Panc1 (cell line): ENCODE measurements around the gene ZCCHC14. TPM values are rescaled to one million over a fixed set of nuclear protein-coding genes. Genes with fewer than 3 reads are reported as not detected.

Source experiments
- ATAC-seq: fragments of 200-7000 bp; cut with Tn5 transposase; 2 replicates; pipeline ENCODE4 v1.9.1; 2020; ENCODE audit warnings: mild to moderate bottlenecking, moderate library complexity
- BruUV-seq: library from RNA; stranded (reverse); fragments of 400-500 nt; replicated peaks from 2 replicates; lab custom pipeline; 2021; lab: Mats Ljungman, UMichigan
- CTCF ChIA-PET: fragments of 300-600 bp; sonication (Branson Sonifier 250); formaldehyde crosslinking; loops from one replicate; lab custom pipeline; 2022; ENCODE audit warnings: antibody characterized with exemption; lab: Charles Lee
- POLR2A ChIA-PET: fragments of 300-600 bp; sonication (Branson Sonifier 250); formaldehyde crosslinking; loops from one replicate; lab custom pipeline; 2022; ENCODE audit warnings: antibody characterized with exemption; lab: Charles Lee
- DNase-seq: peaks from one replicate; pipeline ENCODE4 v3.0.0-alpha.2; 2010; ENCODE audit warnings: low read depth, low spot score
- H3K27ac ChIP-seq: 2 replicates; pipeline ENCODE4 v1.5.1; 2011; ENCODE audit warnings: mild to moderate bottlenecking, low read length, inconsistent platforms
- H3K27me3 ChIP-seq: fragments of 200-500 bp; sonication (Bioruptor generic); 2 replicates; pipeline ENCODE4 v1.6.0; 2014; ENCODE audit warnings: low read length, inconsistent platforms; ENCODE audit not compliant: control insufficient read depth, insufficient read depth
- H3K36me3 ChIP-seq: fragments of 200-500 bp; sonication (Bioruptor generic); 2 replicates; pipeline ENCODE4 v1.5.1; 2014; ENCODE audit warnings: inconsistent platforms, mild to moderate bottlenecking, low read length, moderate library complexity; ENCODE audit not compliant: control insufficient read depth, insufficient read depth
- H3K4me1 ChIP-seq: 2 replicates; pipeline ENCODE4 v1.5.1; 2011; ENCODE audit warnings: inconsistent platforms, mild to moderate bottlenecking, low read length, moderate library complexity; ENCODE audit not compliant: control insufficient read depth, insufficient read depth
- H3K4me3 ChIP-seq, 2 experiments: 2 replicates each; pipeline ENCODE4 v1.5.1; 2011 to 2012; ENCODE audit warnings: low read depth in 2 of 2, low read length in 2 of 2, mild to moderate bottlenecking in 2 of 2, inconsistent platforms in 1 of 2, moderate library complexity in 1 of 2
- H3K9me3 ChIP-seq: fragments of 200-500 bp; sonication (Bioruptor generic); 2 replicates; pipeline ENCODE4 v1.5.1; 2014; ENCODE audit warnings: low read depth, mild to moderate bottlenecking, inconsistent platforms, low read length, moderate library complexity; ENCODE audit not compliant: control insufficient read depth, insufficient read depth
- CTCF ChIP-seq: fragments of 450-650 bp; IDR thresholded peaks from 2 replicates; pipeline ENCODE4 v1.5.1; 2017; ENCODE audit warnings: mild to moderate bottlenecking
- POLR2AphosphoS5 ChIP-seq: IDR thresholded peaks from 2 replicates; pipeline ENCODE4 v1.6.1; 2012; ENCODE audit warnings: mild to moderate bottlenecking, low read depth, low read length, moderate library complexity
- REST ChIP-seq, 2 experiments: IDR thresholded peaks; 2 replicates each; pipeline ENCODE4 v1.6.1; 2011 to 2012; ENCODE audit warnings: low read depth in 2 of 2, control low read depth in 1 of 2, low read length in 1 of 2, mild to moderate bottlenecking in 1 of 2, moderate library complexity in 1 of 2; ENCODE audit not compliant: insufficient read depth in 1 of 2
- SIN3A ChIP-seq: IDR thresholded peaks from 2 replicates; pipeline ENCODE4 v1.6.1; 2012; ENCODE audit warnings: low read depth, mild to moderate bottlenecking, low read length, moderate library complexity, borderline replicate concordance; ENCODE audit not compliant: insufficient read depth
- TCF7L2 ChIP-seq: IDR thresholded peaks from 2 replicates; pipeline ENCODE4 v1.6.1; 2011; ENCODE audit warnings: mild to moderate bottlenecking, low read depth, low read length, inconsistent platforms
- in situ Hi-C: cut with HindIII; loops from 2 replicates; pipeline ENCODE4 v1.10.0; 2016; ENCODE audit warnings: low sequenced_read_pairs, low pct_unique_long_range_greater_than_20kb
- intact Hi-C: fragments of 100-400 bp; cut with micrococcal nuclease; formaldehyde crosslinking; loops from one replicate; pipeline ENCODE4 v1.10.0; 2022; ENCODE audit not compliant: unreplicated experiment
- total RNA-seq: library from RNA; stranded (reverse); gene quantifications from one replicate; pipeline ENCODE4 v1.2.1, GENCODE V29; 2021; ENCODE audit not compliant: unreplicated experiment

The ZCCHC14 gene
- total RNA-seq, 1 experiment from 2014 or later = 35.0 TPM

- peaks cover 38% of the 10 kb centered on the region for H3K4me1 ChIP-seq
- no TSS peak for BruUV-seq
- H3K36me3 ChIP-seq = no peaks in the 10 kb centered on the region
- ATAC-seq (peak; percentile 47; the same call in 1 of the 2 replicates), DNase-seq (no peak)
- ChIA-PET CTCF (interaction anchor here (0.6 kb wide), 1 partner anchor 130 kb away, joined by 3 read pairs; no protein-coding TSS in a partner anchor), POLR2A (no interaction called here)
- peak overlapping the region; percentile 82 for H3K27ac ChIP-seq
- no peaks in the 10 kb centered on the region for H3K9me3 ChIP-seq
- intact Hi-C loops (no loop called here), in situ Hi-C loops (no loop called here)
- peak overlapping the region in 1 of 2 experiments; percentile 24; a peak in 2 of 4 replicates for H3K4me3 ChIP-seq
- TF ChIP-seq TCF7L2 = no peak
- no peak for TF ChIP-seq POLR2AphosphoS5
- TF ChIP-seq CTCF = no peak
- TF ChIP-seq REST (IDR thresholded peaks at IDR 0.05; ENCODE audit: insufficient read depth in 1 of 2, low read depth in 2 of 2, low read length in 1 of 2) = no peak
- no peak for TF ChIP-seq SIN3A
- H3K27me3 ChIP-seq = no peaks in the 10 kb centered on the region
Measured at GRCh38 chr16:87465306-87465705, 27.5 kb downstream of the ZCCHC14 start.

GRCh38 chr16:87464691-87465300 is 28.0 kb downstream of the ZCCHC14 start:
- peak; percentile 62 for ATAC-seq

More at GRCh38 chr16:87464691-87465300, 28.0 kb downstream of the ZCCHC14 start:
- peak overlapping the region; percentile 82 for H3K27ac ChIP-seq
- no peak for TF ChIP-seq REST (IDR thresholded peaks at IDR 0.05; ENCODE audit: insufficient read depth in 1 of 2, low read depth in 2 of 2, low read length in 1 of 2)
- no peak for TF ChIP-seq SIN3A
- no peak for TF ChIP-seq POLR2AphosphoS5
- TF ChIP-seq CTCF = no peak
- H3K27me3 ChIP-seq = no peaks in the 10 kb centered on the region
- ChIA-PET POLR2A (no interaction called here), CTCF (interaction anchor here (0.6 kb wide), 2 partner anchors 130 to 904 kb away, joined by 3 read pairs; no protein-coding TSS in a partner anchor)
- no peaks in the 10 kb centered on the region; the same call in 1 of the 2 replicates for H3K36me3 ChIP-seq
- H3K4me3 ChIP-seq = peak overlapping the region in 1 of 2 experiments; percentile 24; a peak in 2 of 4 replicates
- peaks cover 35% of the 10 kb centered on the region for H3K4me1 ChIP-seq
- DNase-seq = no peak
- in situ Hi-C loops = no loop called here
- BruUV-seq = no TSS peak
- H3K9me3 ChIP-seq = no peaks in the 10 kb centered on the region
- intact Hi-C loops = no loop called here
